ENCODE measurements around the gene CACNA1S. TPM values are rescaled to one million over a fixed set of nuclear protein-coding genes. Genes with fewer than 3 reads are reported as not detected.

CACNA1S gene
- polyA plus RNA-seq (ENCODE audit: insufficient read length): 56.1 TPM

DNA sequence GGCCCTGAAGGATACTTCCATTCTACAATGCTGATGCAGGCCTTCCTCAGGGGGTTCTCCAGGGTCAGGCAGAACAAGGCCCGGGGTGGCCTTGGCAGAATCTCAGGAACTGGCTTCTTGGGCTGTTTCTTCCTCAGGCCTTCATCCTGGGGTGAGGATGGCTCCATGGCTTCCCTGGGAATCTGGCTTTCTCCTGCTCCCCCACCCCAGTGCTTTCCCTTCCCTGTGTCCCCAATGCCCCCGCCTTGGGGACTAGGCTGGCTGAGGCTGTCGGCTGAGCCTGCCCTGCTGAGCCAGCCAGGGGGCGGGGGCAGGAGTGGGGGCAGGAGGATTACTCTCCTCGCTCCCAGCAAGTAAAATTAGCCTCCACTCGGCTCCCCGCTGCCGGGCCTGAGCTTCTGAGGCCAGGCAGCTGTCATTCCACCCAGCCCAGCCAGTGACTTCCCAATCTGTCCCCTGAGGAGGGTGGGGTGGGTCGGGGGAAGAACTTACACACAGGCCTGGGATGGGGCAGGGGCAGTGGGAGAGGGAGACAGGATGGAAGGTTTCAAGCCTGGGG lies at the start of gene CACNA1S:
Gene CACNA1S, minus strand, starts transcription at position 254 of the 559 bp plus-strand sequence. Its CDS starts 87 bp downstream, at position 167.
- no peak for DNase-seq (ENCODE audit: low read depth)

DNA sequence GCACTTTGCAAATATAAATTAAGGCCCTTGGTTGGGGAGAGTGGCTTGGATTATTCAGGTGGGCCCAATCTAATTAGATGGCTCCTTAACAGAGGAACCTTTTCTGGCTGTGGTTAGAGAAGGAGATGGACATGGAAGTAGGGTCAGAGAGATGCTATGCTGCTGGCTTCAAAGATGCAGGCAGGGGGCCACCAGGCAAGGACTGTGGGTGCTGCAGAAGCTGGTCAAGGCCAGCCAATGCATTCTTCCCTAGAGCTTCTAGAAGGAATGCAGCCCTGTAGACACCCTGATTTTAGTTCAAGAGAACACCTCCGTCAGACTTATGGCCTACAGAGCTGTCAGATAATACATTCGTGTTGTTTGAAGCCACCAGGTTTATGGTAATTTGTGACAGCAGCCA lies 45.7 kb upstream of the CACNA1S start:
- DNase-seq (ENCODE audit: low read depth): no peak

DNA sequence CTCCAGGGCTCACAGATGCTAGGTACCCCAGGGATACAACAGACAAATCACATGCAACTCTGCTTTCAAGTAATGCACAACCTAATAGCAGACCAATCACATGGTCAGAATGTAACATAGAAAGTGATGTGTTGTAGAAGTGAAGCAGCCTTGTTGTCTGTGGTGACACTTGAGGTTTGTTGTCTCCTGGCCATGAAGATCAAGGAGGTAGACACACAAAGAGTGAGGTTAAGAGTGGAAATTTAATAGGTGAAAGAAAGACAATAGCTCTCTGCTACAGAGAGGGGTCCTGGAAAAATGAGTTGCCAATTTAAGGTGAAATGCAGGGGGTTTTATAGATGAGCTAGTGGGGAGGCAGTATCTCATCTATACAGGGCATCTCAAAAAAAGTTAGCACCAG lies 44.6 kb upstream of the CACNA1S start:
- DNase-seq (ENCODE audit: low read depth): no peak

DNA sequence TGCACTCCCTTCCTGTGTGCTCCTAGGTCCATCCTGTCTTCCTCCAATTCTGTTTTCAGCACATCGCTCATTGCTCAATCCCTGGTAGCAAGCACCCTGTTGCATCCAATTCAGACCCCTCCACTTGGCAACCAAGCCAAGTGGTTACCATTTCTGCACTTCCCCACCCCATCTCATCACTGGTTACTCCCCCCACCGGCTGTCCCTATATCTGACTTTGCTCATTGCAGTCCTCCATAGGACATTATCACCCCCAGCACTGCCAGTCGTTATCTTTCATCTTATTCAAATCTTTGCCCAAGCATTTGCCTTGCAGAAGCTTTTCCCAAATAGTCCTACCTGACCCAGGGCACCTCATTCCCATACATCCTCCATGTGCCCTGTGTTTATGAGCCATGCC lies 44.1 kb upstream of the CACNA1S start:
- DNase-seq (ENCODE audit: low read depth): no peak

DNA sequence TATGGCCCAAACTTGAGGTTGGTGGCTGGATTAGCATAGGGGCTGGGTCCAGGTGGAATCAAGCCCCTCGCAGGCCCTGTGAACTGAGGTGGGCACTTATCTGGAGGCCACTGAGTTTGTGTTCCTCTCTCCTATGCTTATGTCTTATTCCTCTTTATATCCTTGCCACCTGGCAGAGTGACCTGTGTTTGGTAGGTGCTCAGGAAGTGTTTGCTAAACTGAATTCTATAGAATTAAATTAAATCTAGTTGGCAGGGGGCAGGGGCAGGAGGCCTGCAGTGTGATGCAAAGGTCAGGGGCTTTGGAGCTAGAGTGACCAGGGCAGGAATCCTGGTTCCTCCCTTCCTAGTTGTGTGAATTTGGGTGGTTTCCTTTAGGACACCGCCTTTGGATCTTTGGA lies 43.1 kb upstream of the CACNA1S start:
- DNase-seq (ENCODE audit: low read depth): no peak

DNA sequence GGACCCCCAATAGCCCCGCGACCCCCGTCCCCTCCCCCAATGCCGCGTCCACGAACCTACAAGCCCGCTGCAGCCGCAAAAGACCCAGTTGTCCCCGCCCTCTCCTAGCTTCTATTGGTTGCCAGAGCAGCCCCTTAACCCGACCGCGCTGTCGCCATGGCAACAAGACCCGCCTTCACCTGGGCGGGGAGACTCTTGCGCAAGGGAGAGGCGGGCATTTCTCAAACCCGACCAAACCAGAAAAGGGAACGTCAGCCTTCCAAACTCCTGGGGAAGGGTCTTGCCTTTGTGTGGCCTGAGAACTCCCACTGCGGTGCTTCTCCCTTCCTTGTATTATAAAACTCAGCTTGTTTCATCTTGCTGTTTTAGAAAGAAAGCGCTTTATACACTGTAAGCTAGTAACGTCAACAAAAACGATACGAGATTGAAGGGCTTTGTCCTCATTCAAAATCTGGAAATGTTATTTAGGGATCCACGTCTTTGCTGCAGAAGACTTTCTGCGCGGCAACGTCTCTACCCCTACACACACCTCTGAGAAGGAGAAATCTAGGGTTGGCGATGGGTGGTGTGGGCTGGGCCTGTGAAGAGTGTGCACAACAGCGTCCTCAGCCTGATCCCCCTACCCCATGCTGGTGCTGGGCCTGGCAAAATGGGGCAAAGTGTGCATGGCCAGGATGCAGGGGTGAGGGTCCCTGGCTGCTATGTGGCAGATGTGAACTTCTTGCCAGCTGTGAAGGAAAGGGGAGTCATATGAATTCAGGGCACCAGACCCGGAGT lies 42.4 kb upstream of the CACNA1S start, which contains the start of gene TMEM9:
Gene TMEM9, minus strand, starts transcription at position 86 of the 777 bp plus-strand sequence. CDS start 551 bp downstream, outside the sequence.
- peak; percentile 95 for DNase-seq (ENCODE audit: low read depth)

DNA sequence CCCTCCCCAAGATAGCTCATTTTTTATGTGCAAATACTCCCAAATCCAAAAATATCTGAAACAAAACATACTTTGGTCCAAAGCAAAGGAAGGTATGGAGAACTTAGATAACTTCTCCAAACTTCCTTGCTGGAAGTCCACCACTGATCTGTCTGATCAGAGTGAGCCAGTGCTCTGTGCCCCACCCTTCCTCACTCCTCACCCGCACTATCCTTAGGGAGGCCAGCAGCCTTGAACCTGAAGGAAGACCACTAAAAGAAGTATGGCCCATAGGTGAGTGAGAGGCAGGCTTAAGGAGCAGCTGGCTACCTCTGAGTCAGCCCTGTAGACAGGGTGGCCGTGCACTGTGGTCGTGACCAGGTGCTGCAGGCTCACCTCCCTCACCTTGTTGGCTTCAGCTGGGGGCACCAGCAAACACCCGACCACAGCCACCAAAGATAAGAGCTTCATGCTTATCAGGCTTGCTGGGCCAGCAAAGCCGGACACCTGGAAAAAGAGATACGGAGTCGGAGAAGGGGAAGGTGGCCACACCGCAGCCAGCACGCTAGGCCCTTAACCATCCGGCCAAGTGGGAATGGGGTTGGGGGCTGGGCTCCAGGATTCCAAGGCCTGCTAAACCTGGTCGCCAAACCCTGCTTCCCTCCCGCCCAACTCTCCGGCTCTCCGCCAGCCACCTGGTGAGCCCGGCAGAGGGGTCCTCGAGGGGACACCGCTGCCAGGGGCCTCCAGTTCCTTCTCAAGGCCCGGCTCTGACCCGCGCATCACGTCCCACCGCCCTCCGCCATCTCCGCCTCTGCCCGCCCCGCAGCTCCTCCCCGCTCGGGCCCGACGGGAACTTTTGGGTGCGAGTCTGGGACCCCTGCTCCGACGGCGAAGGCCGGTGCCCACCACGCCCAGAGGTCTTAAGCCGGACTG lies 41.5 kb upstream of the CACNA1S start:
- no peak for DNase-seq (ENCODE audit: low read depth)

DNA sequence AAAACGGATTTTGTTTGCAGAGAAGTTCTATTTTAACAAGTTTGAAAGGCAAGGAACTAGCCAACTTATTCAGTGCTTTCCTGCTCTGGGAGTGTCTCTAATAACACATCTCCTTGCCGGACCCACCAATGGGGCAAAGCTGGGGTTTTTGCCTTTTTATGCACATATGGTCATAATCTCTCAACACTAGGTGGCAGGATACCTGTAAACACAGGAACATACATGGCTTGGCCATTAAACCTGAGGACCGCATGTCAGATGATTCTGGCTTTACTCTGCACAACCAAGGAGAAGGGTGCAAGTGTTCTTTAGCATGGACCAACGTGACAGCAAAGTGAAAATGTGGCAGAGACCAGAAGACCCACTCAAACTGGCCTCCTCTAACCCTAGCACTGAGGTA lies 37.2 kb upstream of the CACNA1S start:
- no peak for DNase-seq (ENCODE audit: low read depth)

DNA sequence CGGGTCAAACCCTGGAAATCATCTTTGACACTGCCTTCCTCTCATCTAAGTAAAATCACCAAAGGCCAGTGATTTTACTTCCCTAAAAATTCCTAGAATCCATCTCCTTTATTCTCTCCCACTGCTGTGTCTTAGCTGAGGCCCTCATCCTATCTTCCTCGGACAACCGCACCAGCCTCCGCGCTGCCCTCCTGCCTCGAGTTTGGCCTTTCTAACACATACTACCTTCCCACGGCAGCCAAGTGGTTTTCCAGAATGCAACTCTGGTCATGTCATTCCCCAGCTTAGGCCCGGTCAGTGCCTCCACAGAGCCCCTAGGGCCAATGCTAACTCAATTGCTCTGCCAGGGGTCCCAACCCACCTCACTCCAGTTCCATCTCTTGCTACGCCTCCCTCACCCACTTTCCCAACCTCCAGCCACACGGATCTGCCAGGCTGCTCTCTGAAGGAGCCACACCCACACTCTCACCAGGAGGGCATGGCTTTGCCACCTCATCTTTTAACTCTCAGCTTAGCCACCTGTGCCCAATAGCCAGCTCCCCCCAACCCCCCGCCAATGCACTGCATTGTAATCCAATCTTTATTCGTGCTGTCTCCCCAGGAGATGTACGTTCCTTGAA lies 35.3 kb upstream of the CACNA1S start:
- no peak for DNase-seq (ENCODE audit: low read depth)

DNA sequence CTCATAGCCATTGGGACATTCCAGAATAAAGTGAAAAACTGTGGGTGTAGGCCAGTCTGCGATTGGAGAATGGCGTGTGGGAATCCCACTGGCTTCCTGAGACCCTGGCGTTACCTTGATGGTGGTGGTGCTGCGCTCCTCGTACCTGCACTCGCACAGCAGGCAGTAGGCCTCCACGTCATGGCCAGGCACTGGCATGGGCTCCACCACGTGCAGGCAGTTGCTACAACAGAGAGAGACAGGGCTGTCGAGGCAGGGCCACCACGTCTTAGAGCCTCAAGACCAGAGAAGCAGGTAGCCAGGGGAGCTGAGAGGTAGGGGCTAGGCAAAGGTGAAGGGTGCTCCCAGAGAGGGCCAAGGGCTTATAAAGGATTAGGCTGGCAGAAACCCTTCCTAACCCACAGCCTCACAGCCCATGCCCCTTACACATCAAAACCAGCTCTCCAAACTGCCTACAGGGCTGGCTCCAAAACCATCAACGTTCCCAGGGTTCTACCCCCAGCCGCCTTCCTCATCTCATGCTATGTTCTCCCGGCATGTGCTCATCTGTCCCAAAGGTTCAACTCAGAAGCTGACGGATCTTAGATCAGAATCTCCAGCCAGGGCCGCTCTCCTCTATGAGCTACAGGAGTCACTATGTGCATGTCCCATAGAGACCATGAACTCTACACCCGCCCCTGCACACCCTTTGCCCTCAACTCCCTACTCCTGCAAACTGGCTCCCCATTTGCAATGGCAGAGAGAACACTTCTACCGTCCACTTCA lies 34.6 kb upstream of the CACNA1S start:
- no peak for DNase-seq (ENCODE audit: low read depth)

DNA sequence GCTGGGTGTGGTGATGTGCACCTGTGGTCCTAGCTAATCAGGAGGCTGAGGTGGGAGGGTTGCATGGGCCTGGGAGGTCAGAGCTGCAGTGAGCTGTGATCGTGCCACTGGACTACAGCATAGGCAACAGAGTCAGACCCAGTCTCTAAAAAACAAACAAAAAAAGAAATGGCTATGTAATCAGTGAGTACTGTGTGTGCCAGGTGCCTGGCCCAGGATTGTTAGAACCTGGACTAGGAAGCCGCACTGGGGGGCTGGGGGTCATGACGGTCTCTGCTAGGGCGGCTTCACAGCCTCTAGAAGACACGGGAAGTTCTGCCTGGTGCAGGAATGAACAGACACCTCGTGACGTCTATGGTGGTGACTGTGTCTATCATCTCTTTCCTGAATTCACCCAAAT lies 33.6 kb upstream of the CACNA1S start:
- no peak for DNase-seq (ENCODE audit: low read depth)

DNA sequence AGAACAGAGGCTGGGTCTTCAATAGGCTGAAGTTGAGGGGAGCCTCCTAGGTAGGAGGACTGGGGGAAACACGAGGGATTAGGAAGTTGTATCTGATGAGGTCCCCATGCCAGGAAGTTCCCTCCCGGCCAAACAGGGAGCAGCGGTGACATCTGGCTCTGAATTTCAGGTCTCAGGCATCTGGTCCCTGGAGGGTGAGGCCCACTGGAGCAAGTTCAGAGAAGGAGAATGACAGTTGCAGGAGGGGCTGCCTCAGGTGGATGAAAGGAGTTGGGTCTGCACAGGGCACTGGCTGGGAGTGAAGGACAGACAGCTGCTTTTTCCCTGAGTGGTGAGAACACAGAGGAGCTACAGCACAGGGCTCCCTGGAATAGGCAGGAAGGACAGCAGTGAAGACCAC lies 32.9 kb upstream of the CACNA1S start:
- no peak for DNase-seq (ENCODE audit: low read depth)

DNA sequence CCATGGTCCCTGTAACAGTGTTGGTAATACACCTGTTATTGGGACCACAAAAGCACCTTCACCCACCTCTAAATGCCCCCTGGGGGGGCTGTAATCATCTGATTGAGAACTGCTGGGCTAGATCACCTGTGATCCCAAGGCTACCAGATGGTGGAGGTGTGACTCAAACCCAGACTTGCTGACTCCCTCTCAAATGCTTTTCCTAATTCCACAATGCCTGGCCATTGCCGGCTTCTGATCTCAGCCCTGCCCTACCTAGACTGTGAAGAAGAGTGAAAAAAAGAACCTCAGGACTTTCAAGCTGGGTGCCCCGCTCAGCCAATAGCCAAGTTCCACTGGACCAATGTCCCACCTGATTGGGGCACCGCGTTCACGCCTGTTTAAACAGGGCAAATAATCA lies 32.5 kb upstream of the CACNA1S start:
- DNase-seq (ENCODE audit: low read depth): no peak

DNA sequence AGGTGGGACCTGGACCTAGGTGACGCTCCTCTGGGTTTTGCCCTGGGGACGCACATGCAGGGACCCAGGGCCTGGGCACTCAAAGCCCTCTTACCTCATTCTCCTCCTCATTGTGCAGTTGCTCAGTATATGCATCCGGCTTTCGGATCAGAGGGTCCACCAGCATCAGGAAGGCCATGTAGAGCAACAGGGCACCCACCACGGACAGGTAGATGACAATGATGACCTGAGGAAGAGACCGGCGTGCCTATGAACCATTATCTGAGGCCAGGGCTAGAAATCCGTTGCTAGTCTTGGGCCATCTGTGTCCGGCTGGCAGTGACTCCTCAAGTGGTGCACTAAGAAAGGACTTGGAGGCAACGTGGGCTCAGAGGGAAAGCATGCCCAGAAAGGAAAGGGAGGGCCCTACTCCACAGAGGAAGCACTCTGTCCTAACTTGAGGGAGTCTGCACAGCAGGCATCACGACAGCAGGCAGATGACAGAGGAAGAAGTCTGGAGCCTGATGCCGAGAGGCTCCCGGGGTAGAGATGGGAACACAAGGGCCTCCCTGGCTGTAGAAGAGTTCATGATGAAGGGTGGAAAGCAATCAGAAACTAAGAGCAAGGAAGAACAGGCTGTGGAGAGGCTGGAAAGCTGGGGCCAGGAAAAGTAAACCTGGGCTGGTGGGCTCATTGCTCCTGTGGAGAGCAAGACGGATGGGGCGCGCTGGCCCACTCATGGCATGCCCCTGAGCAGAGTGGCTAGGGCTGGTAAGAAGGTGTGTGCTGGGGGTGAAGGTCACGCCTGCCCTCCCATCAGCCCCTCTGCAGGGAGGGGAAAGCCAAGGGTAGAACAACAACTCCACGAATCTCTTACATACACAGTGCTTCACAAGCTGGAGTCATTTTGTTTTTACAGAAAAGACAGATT lies 31.8 kb upstream of the CACNA1S start:
- no peak for DNase-seq (ENCODE audit: low read depth)

DNA sequence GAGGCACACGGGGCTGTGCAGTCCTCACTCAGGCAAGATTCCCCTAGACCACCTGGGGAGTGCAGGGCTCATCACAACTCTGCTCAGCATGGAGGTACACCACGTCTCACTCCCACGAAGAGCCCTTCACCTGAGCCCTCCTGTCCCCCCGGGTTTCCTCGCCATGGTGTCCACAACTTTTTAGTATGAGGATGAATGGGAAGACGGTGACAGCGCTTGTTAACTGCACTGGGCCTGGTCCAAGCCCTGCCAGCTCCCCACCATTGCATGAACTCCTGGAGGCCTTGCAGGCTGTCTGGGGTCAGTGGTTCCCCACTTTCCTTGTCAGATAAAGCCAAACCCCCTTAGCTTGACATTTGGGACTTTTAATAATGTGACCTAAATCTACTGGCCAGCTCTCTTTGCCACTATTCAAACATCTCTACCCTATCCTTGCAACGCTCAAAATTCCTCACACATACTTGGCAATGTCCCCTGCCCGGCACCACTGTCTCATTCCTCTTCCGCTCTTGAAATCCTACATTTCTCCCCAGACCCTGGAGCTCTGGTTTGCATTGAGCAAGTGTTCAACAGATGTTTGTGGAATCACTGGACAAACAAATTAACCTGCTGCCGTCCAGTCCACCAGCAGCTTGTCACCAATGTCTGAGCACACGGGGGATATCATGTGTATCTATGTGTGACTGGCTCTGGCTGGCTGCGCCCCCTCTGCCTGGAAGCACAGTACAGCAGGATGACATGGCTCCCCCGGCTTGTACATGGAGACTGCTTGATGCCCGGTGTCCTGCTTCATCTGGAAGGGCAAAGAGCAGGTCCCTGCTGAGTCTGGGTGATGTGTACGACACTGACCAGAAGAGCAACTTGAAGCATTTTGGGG lies 30.9 kb upstream of the CACNA1S start:
- DNase-seq (ENCODE audit: low read depth): no peak

DNA sequence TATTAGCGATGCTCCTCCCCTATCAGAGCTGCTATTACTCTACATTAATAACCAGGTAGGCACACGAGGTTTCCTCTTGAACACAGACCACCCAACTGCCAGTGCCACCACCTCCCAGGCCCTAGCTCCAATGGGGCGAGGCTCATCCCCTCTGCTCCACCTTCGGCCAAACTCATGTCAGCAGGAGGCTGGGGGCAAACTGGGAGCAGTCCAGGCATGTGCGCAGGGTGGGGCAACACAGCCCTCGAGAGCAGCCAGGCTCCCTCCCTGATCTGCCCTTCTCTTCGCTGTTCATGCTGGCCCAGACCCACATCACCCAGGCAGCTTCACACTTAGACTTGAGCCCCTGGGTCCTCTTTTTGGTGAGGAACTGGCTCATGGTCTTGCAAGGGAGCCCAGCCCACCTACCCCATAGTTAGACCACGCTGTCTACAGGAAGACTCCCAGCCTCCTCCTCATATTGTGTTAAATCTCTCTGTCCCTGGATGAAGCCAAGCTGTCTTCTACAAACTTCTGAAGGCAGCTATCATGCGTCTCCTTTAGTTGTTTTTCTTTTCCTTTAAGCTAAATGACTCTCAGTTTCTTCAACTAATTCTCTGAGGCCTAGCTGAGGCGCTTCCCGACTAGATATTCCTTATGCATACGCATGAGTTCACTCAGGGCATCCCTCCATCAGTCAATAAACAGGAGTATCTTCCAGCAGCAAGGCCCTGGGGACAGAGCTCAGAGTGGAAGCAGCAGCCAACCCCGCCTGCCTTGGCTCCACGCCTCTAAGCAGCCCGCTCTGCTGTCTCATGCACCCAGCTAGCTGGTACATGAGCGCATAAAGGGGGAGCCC lies 30.0 kb upstream of the CACNA1S start:
- DNase-seq (ENCODE audit: low read depth): peak; percentile 57

DNA sequence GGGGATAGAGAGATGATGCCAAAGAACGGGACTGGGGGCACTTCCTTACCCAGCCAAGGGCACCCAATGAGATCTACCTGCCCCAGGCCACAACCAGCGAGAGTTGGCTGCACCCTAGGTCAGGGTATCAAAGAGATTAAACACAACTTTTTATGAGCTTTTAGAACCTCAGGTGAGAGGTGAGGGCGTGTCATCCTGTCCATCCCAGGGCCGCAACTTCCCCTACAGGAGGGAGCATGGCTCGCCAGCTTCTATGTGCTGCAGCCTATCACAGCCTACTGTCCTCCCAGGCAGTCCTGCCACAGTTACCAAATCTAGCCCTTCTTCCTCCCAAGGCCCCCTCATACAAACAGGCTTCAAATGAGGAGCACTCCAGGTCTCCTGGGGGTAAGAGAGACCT lies 29.2 kb upstream of the CACNA1S start:
- DNase-seq (ENCODE audit: low read depth): no peak

DNA sequence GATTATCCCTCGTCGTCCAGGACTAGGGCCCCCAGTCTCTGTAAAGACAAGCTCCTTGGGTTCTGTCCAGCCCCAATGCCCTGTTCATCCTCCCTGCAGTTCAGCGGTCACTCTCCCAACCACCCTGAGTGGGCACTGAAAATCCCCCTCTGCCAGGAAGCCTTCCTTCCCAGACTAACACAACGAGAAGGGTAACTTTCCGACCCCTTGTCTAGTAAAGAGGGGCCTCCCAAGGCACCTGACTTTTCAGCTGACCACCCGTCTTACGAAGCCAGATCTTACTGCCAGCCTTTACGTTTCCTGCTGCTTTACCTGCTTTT lies 28.7 kb upstream of the CACNA1S start:
- no peak for DNase-seq (ENCODE audit: low read depth)

Data from forelimb muscle (tissue), 1 donor.